HEK293 (cell line): ENCODE results near the gene HCCS.

Experiments
- CTCF ChIA-PET: fragments of 350-600 bp; formaldehyde crosslinking; extraction: SDS; loops from one replicate; lab custom pipeline; 2021; ENCODE audit warnings: antibody characterized with exemption; lab: Yijun Ruan, JAX
- POLR2A ChIA-PET: fragments of 300-600 bp; formaldehyde crosslinking; extraction: SDS; loops from one replicate; lab custom pipeline; 2020; ENCODE audit warnings: antibody characterized with exemption, inconsistent platforms; lab: Yijun Ruan, JAX
- H3K27ac ChIP-seq: fragments of 200-500 bp; sonication (Bioruptor generic); 2 replicates; pipeline ENCODE4 v1.5.1; 2014; ENCODE audit warnings: low read depth, low read length, control low read depth, inconsistent platforms; ENCODE audit errors: extremely low read depth
- H3K36me3 ChIP-seq, 2 experiments: fragments of 200-500 bp in 1 of 2; sonication (Bioruptor generic) in 1 of 2; 1 replicate in 1 of 2; 2 replicates in 1 of 2; pipeline ENCODE4 v1.5.1; 2014 to 2017; ENCODE audit warnings: inconsistent platforms in 2 of 2, low read length in 2 of 2; ENCODE audit not compliant: control insufficient read depth in 2 of 2, insufficient read depth in 1 of 2
- H3K4me1 ChIP-seq: fragments of 200-500 bp; sonication (Bioruptor generic); 2 replicates; pipeline ENCODE4 v1.5.1; 2014; ENCODE audit warnings: mild to moderate bottlenecking, low read length, inconsistent platforms; ENCODE audit not compliant: control insufficient read depth, insufficient read depth
- H3K4me3 ChIP-seq: 2 replicates; pipeline ENCODE4 v1.5.1; 2011; ENCODE audit warnings: low read depth, mild to moderate bottlenecking, control low read depth, low read length, moderate library complexity
- H3K9me3 ChIP-seq: fragments of 200-500 bp; sonication (Bioruptor generic); 2 replicates; pipeline ENCODE4 v1.5.1; 2014; ENCODE audit warnings: low read depth, low read length, inconsistent platforms; ENCODE audit not compliant: control insufficient read depth, insufficient read depth
- ZNF16 ChIP-seq: fragments of 450-650 bp; formaldehyde crosslinking; IDR thresholded peaks from 2 replicates; pipeline ENCODE4 v1.5.1; 2016; ENCODE audit warnings: low read depth, missing biosample characterization, missing genetic modification characterization
- ZNF211 ChIP-seq: fragments of 450-650 bp; formaldehyde crosslinking; IDR thresholded peaks from 2 replicates; pipeline ENCODE4 v1.5.1; 2016; ENCODE audit warnings: low read depth, missing biosample characterization, missing genetic modification characterization
- ZNF311 ChIP-seq: fragments of 450-650 bp; formaldehyde crosslinking; IDR thresholded peaks from 2 replicates; pipeline ENCODE4 v1.5.1; 2017; ENCODE audit warnings: missing biosample characterization, missing genetic modification characterization, borderline replicate concordance
- ZNF501 ChIP-seq: fragments of 450-650 bp; formaldehyde crosslinking; IDR thresholded peaks from 2 replicates; pipeline ENCODE4 v1.5.1; 2016; ENCODE audit warnings: missing biosample characterization, missing genetic modification characterization
- ZNF837 ChIP-seq: fragments of 450-650 bp; formaldehyde crosslinking; IDR thresholded peaks from 2 replicates; pipeline ENCODE4 v1.5.1; 2016; ENCODE audit warnings: missing biosample characterization, missing genetic modification characterization
- TF ChIP-seq, protein P1 (sequence below): fragments of 450-650 bp; IDR thresholded peaks from 2 replicates; pipeline ENCODE4 v1.5.1; 2018; ENCODE audit warnings: missing biosample characterization, mild to moderate bottlenecking, missing genetic modification characterization
- TF ChIP-seq, protein P2 (sequence below): fragments of 450-650 bp; formaldehyde crosslinking; IDR thresholded peaks from 2 replicates; pipeline ENCODE4 v1.5.1; 2017; ENCODE audit warnings: missing biosample characterization, missing genetic modification characterization

The HCCS gene

DNA sequence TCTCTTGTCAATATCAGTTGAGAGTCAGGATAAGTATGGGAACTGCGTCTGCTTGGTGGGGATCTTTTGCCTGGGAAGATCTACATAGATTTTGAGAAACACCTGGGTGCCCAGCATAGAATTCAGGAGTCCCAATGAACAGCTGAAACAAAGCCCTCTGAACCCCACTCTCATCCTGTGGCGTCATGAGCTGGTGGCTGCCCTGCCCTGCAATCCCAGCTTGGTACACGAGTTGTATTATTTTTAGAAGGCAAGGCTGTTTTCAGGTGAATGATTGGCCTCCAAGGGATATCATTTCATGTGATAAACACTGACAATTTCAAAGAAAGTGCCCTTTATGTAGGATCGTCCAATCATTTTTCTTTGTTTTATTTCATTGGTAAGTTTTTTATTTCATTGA, 60.8 kb downstream of the HCCS start:
- H3K9me3 ChIP-seq, result no peaks in the 10 kb centered on the region
- no peak overlapping the region for H3K4me3 ChIP-seq
- H3K36me3 ChIP-seq, result no peaks in the 10 kb centered on the region
- H3K4me1 ChIP-seq, result no peaks in the 10 kb centered on the region
- no peak overlapping the region for H3K27ac ChIP-seq
- TF ChIP-seq, protein P1, sequence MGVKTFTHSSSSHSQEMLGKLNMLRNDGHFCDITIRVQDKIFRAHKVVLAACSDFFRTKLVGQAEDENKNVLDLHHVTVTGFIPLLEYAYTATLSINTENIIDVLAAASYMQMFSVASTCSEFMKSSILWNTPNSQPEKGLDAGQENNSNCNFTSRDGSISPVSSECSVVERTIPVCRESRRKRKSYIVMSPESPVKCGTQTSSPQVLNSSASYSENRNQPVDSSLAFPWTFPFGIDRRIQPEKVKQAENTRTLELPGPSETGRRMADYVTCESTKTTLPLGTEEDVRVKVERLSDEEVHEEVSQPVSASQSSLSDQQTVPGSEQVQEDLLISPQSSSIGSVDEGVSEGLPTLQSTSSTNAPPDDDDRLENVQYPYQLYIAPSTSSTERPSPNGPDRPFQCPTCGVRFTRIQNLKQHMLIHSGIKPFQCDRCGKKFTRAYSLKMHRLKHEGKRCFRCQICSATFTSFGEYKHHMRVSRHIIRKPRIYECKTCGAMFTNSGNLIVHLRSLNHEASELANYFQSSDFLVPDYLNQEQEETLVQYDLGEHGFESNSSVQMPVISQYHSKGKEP (tag by site-specific recombination), result no peak
- TF ChIP-seq ZNF837 (no peak), ZNF211 (tag by site-specific recombination) (no peak), ZNF501 (tag by site-specific recombination) (no peak), ZNF16 (tag by site-specific recombination) (no peak)
- TF ChIP-seq, protein P2, sequence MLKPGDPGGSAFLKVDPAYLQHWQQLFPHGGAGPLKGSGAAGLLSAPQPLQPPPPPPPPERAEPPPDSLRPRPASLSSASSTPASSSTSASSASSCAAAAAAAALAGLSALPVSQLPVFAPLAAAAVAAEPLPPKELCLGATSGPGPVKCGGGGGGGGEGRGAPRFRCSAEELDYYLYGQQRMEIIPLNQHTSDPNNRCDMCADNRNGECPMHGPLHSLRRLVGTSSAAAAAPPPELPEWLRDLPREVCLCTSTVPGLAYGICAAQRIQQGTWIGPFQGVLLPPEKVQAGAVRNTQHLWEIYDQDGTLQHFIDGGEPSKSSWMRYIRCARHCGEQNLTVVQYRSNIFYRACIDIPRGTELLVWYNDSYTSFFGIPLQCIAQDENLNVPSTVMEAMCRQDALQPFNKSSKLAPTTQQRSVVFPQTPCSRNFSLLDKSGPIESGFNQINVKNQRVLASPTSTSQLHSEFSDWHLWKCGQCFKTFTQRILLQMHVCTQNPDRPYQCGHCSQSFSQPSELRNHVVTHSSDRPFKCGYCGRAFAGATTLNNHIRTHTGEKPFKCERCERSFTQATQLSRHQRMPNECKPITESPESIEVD, result no peak
- POLR2A ChIA-PET, result no interaction called here
- CTCF ChIA-PET, result no interaction called here

DNA sequence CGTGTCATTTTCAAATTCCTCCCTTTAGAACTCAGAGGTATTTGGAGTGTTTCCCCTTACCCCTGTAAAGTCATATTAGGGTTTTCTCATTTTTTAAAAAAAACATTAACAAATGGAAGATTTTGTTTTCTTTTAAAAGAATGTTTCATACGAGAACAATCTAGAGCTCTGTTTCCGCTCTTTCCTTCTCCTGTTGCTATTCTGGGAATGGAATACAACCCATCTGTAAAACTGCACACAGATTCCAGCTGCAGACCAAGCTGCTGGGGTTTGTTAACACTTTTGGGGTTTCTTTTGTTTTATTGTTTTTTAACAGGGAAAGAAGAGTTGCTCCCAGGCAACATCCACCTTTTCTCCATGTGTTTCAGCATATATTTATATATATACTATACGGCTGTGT, 61.3 kb downstream of the HCCS start:
- Histone ChIP-seq H3K4me1 (no peaks in the 10 kb centered on the region), H3K4me3 (no peak overlapping the region), H3K9me3 (no peaks in the 10 kb centered on the region), H3K36me3 (no peaks in the 10 kb centered on the region), H3K27ac (no peak overlapping the region)
- POLR2A ChIA-PET, result no interaction called here
- TF ChIP-seq ZNF311 (tag by site-specific recombination), result no peak
- CTCF ChIA-PET, result interaction anchor here (0.6 to 0.7 kb wide), 2 partner anchors 10 to 35 kb away, joined by 4 to 5 read pairs; no protein-coding TSS in a partner anchor
